Choroid plexus epithelial cell (primary cell): ENCODE measurements around the gene GLI2.
A peak's percentile ranks its signal among the peaks of the same experiment; 100 is the strongest.

Experiments
- DNase-seq: peaks from one replicate; pipeline ENCODE4 v3.0.0-alpha.2; 2010; ENCODE audit warnings: low read depth
- H3K4me3 ChIP-seq: 2 replicates; pipeline ENCODE4 v1.5.1; 2011; ENCODE audit warnings: low read depth, mild to moderate bottlenecking, control low read depth, low read length, moderate library complexity
- CTCF ChIP-seq: conservative IDR thresholded peaks from 2 replicates; pipeline ENCODE4 v1.5.1; 2011; ENCODE audit warnings: low read depth, mild to moderate bottlenecking, control low read depth, inconsistent platforms, low read length, moderate library complexity

Gene GLI2

DNA sequence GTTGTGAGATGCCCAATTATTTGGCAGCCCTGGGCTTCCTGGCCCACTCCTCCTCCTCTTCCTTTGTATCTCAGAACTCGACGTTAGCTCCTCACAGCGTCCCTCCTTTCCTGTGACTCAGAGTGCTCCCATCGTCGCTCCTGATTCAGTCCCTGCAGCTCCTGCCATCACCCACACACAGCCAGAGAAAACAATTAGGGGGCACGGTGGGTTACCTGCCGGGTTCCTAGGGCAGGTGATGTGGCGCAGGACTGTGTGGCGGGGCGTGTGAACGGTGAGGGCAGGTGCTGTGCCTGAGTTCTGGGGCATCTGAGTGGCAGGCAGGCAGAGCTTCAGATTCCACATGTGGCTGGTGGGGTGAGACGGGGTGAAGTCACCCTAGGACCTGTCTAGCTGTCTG lies 42.6 kb downstream of the GLI2 start:
- no peak for DNase-seq
- TF ChIP-seq CTCF, result no peak
- H3K4me3 ChIP-seq, result no peak overlapping the region

DNA sequence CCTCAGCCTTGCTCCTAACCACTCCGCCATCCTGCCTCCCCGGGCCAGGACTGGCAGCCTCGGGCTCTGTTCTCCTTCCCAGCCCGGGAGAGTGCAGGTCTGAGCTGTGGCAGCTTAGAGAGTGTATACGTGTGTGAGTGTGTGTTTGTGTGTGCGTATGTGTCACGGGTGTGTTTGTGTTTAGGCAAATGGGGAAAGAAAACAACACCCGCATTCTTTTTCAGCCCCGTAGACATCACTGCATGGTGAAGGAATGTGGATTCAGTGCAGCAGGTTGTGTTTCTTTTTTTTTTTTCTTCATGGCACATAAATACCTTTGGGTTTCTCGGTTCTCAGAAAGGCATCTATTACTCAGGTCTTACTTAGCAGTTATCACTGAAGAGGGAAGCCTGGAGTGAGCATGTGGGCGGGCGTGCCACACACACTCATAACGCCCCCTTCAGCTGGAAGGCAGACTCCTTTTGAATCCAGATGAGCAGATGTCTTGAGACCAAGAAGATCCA lies 44.2 kb downstream of the GLI2 start:
- peak; percentile 89 for DNase-seq
- peak; percentile 61 for TF ChIP-seq CTCF
- no peak overlapping the region for H3K4me3 ChIP-seq

- no peak for TF ChIP-seq CTCF
- no peak overlapping the region for H3K4me3 ChIP-seq
Measured at GRCh38 chr2:120780402-120780801, 44.7 kb downstream of the GLI2 start.

GRCh38 chr2:120783371-120783791 lies 47.7 kb downstream of the GLI2 start:
- TF ChIP-seq CTCF, result no peak
- DNase-seq, result no peak
- H3K4me3 ChIP-seq, result no peak overlapping the region

More at GRCh38 chr2:120780402-120780801, 44.7 kb downstream of the GLI2 start:
- no peak for DNase-seq

DNA sequence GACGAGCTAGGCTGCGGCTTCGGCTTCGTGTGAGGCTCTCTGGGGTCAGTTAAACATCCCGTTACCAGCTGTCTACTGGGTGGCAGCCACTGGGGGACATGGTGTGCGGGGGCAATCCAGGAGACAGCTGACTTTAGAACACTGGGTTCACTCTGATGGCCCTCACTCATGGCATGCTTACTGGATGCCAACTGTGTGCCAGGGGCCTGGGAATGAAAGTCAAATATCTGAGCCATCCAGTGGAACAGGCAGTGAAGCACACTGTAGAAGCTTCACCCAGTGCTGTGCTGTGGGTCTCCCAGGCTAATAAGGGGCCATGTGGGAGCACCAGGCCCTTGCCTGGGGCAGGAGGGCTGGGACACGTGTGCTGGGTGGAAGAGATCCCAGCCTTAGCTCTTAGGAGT lies 48.3 kb downstream of the GLI2 start:
- TF ChIP-seq CTCF, result no peak
- no peak for DNase-seq
- no peak overlapping the region for H3K4me3 ChIP-seq
